ENCODE measurements around the gene YTHDC2.

Gene YTHDC2

GRCh38 chr5:113641715-113642114 is 128.2 kb downstream of the YTHDC2 start:
- H3K9me3 ChIP-seq (ENCODE audit: insufficient read depth, low read length) = no peaks in the 10 kb centered on the region; the same call in 1 of the 2 replicates
- H3K4me3 ChIP-seq (ENCODE audit: insufficient read length, low read depth) = no peak overlapping the region
- no peak for TF ChIP-seq YY1 (IDR thresholded peaks at IDR 0.05; ENCODE audit: insufficient read depth, insufficient read length)
- H3K36me3 ChIP-seq (ENCODE audit: insufficient read depth, insufficient read length, low read length) = no peaks in the 10 kb centered on the region
- no peaks in the 10 kb centered on the region for H3K4me1 ChIP-seq (ENCODE audit: insufficient read depth, insufficient read length)
- no peak for DNase-seq (ENCODE audit: low read depth, low spot score)
- no peaks in the 10 kb centered on the region for H3K27me3 ChIP-seq (ENCODE audit: insufficient read depth, insufficient read length)
- no peak overlapping the region for H3K9ac ChIP-seq (ENCODE audit: insufficient read length, low read depth)
